ENCODE data around the gene CAPN11.
"Not testable (repeated sequence)": the region's sequence is repeated elsewhere in the genome, so short reads cannot be mapped to it uniquely, and the experiment has no call there.

Gene CAPN11

GRCh38 chr6:44178424-44179071 is 19.9 kb downstream of the CAPN11 start:
- H3K4me1 Mint-ChIP-seq (ENCODE audit: low read depth), result peaks cover 6% of the 10 kb centered on the region
- peaks cover 11% of the 10 kb centered on the region for H3K27me3 Mint-ChIP-seq (ENCODE audit: low read depth)
- no peak overlapping the region for H3K4me3 Mint-ChIP-seq
- no peak overlapping the region for H3K27ac Mint-ChIP-seq
- H3K36me3 Mint-ChIP-seq (ENCODE audit: low read depth), result no peaks in the 10 kb centered on the region
- no peaks in the 10 kb centered on the region for H3K9me3 Mint-ChIP-seq

- Mint-ChIP-seq H3K4me3 (no peak overlapping the region), H3K9me3 (no peaks in the 10 kb centered on the region), H3K36me3 (ENCODE audit: low read depth) (no peaks in the 10 kb centered on the region), H3K4me1 (ENCODE audit: low read depth) (peaks cover 6% of the 10 kb centered on the region), H3K27ac (no peak overlapping the region), H3K27me3 (ENCODE audit: low read depth) (peaks cover 7% of the 10 kb centered on the region)
Observed at GRCh38 chr6:44179072-44179536, 20.5 kb downstream of the CAPN11 start.

- Mint-ChIP-seq H3K27ac (no peak overlapping the region), H3K4me3 (no peak overlapping the region), H3K4me1 (ENCODE audit: low read depth) (peaks cover 6% of the 10 kb centered on the region), H3K27me3 (ENCODE audit: low read depth) (peaks cover 5% of the 10 kb centered on the region), H3K36me3 (ENCODE audit: low read depth) (no peaks in the 10 kb centered on the region), H3K9me3 (no peaks in the 10 kb centered on the region)
Observed at GRCh38 chr6:44179648-44180047, 21.0 kb downstream of the CAPN11 start.

GRCh38 chr6:44180406-44180805 is 21.8 kb downstream of the CAPN11 start:
- Mint-ChIP-seq H3K27me3 (ENCODE audit: low read depth) (no peaks in the 10 kb centered on the region), H3K36me3 (ENCODE audit: low read depth) (no peaks in the 10 kb centered on the region), H3K9me3 (no peaks in the 10 kb centered on the region), H3K27ac (no peak overlapping the region), H3K4me3 (no peak overlapping the region), H3K4me1 (ENCODE audit: low read depth) (peaks cover 6% of the 10 kb centered on the region)

GRCh38 chr6:44180886-44181285 is 22.3 kb downstream of the CAPN11 start:
- H3K4me1 Mint-ChIP-seq (ENCODE audit: low read depth), result peaks cover 8% of the 10 kb centered on the region
- no peak overlapping the region for H3K27ac Mint-ChIP-seq
- no peaks in the 10 kb centered on the region for H3K9me3 Mint-ChIP-seq
- H3K4me3 Mint-ChIP-seq, result no peak overlapping the region
- H3K27me3 Mint-ChIP-seq (ENCODE audit: low read depth), result no peaks in the 10 kb centered on the region
- H3K36me3 Mint-ChIP-seq (ENCODE audit: low read depth), result no peaks in the 10 kb centered on the region

- H3K9me3 Mint-ChIP-seq; H3K4me3 Mint-ChIP-seq; H3K27me3 Mint-ChIP-seq (ENCODE audit: low read depth); H3K36me3 Mint-ChIP-seq (ENCODE audit: low read depth); H3K4me1 Mint-ChIP-seq (ENCODE audit: low read depth); H3K27ac Mint-ChIP-seq: not testable (repeated sequence)
Observed at GRCh38 chr6:44181784-44182183, 23.2 kb downstream of the CAPN11 start.

- H3K27ac Mint-ChIP-seq, result no peak overlapping the region
- no peaks in the 10 kb centered on the region for H3K36me3 Mint-ChIP-seq (ENCODE audit: low read depth)
- no peak overlapping the region for H3K4me3 Mint-ChIP-seq
- peaks cover 6% of the 10 kb centered on the region for H3K4me1 Mint-ChIP-seq (ENCODE audit: low read depth)
- no peaks in the 10 kb centered on the region for H3K9me3 Mint-ChIP-seq
- no peaks in the 10 kb centered on the region for H3K27me3 Mint-ChIP-seq (ENCODE audit: low read depth)
Observed at GRCh38 chr6:44182911-44183390, 24.3 kb downstream of the CAPN11 start.

- Mint-ChIP-seq H3K4me3 (no peak overlapping the region), H3K27ac (no peak overlapping the region), H3K36me3 (ENCODE audit: low read depth) (no peaks in the 10 kb centered on the region), H3K4me1 (ENCODE audit: low read depth) (peaks cover 6% of the 10 kb centered on the region), H3K27me3 (ENCODE audit: low read depth) (no peaks in the 10 kb centered on the region), H3K9me3 (no peaks in the 10 kb centered on the region)
Observed at GRCh38 chr6:44183783-44184182, 25.2 kb downstream of the CAPN11 start.

- not testable (repeated sequence) for H3K27me3 Mint-ChIP-seq (ENCODE audit: low read depth); H3K4me3 Mint-ChIP-seq; H3K4me1 Mint-ChIP-seq (ENCODE audit: low read depth); H3K27ac Mint-ChIP-seq; H3K9me3 Mint-ChIP-seq; H3K36me3 Mint-ChIP-seq (ENCODE audit: low read depth)
Observed at GRCh38 chr6:44185356-44185755, 26.7 kb downstream of the CAPN11 start.

- H3K4me1 Mint-ChIP-seq (ENCODE audit: low read depth), result peaks cover 6% of the 10 kb centered on the region
- H3K27ac Mint-ChIP-seq, result no peak overlapping the region
- H3K9me3 Mint-ChIP-seq, result no peaks in the 10 kb centered on the region
- H3K27me3 Mint-ChIP-seq (ENCODE audit: low read depth), result no peaks in the 10 kb centered on the region
- H3K36me3 Mint-ChIP-seq (ENCODE audit: low read depth), result no peaks in the 10 kb centered on the region
- H3K4me3 Mint-ChIP-seq, result no peak overlapping the region
Observed at GRCh38 chr6:44185953-44186634, 27.5 kb downstream of the CAPN11 start.

GRCh38 chr6:44186635-44187025 is 28.0 kb downstream of the CAPN11 start:
- Mint-ChIP-seq H3K27ac (no peak overlapping the region), H3K27me3 (ENCODE audit: low read depth) (no peaks in the 10 kb centered on the region), H3K4me3 (no peak overlapping the region), H3K4me1 (ENCODE audit: low read depth) (peaks cover 6% of the 10 kb centered on the region), H3K36me3 (ENCODE audit: low read depth) (no peaks in the 10 kb centered on the region), H3K9me3 (no peaks in the 10 kb centered on the region)

- H3K9me3 Mint-ChIP-seq, result no peaks in the 10 kb centered on the region
- H3K4me1 Mint-ChIP-seq (ENCODE audit: low read depth), result peaks cover 6% of the 10 kb centered on the region
- no peak overlapping the region for H3K27ac Mint-ChIP-seq
- H3K4me3 Mint-ChIP-seq, result no peak overlapping the region
- H3K27me3 Mint-ChIP-seq (ENCODE audit: low read depth), result no peaks in the 10 kb centered on the region
- H3K36me3 Mint-ChIP-seq (ENCODE audit: low read depth), result no peaks in the 10 kb centered on the region
Observed at GRCh38 chr6:44188819-44189218, 30.2 kb downstream of the CAPN11 start.

GRCh38 chr6:44189257-44189656 is 30.6 kb downstream of the CAPN11 start:
- Mint-ChIP-seq H3K4me3 (no peak overlapping the region), H3K4me1 (ENCODE audit: low read depth) (peaks cover 6% of the 10 kb centered on the region), H3K27me3 (ENCODE audit: low read depth) (no peaks in the 10 kb centered on the region), H3K27ac (no peak overlapping the region), H3K9me3 (no peaks in the 10 kb centered on the region), H3K36me3 (ENCODE audit: low read depth) (no peaks in the 10 kb centered on the region)

GRCh38 chr6:44190715-44191114 is 32.1 kb downstream of the CAPN11 start:
- H3K4me1 Mint-ChIP-seq (ENCODE audit: low read depth), result peaks cover 6% of the 10 kb centered on the region
- H3K4me3 Mint-ChIP-seq, result no peak overlapping the region
- H3K27ac Mint-ChIP-seq, result no peak overlapping the region
- peaks cover 5% of the 10 kb centered on the region for H3K27me3 Mint-ChIP-seq (ENCODE audit: low read depth)
- no peaks in the 10 kb centered on the region for H3K36me3 Mint-ChIP-seq (ENCODE audit: low read depth)
- no peaks in the 10 kb centered on the region for H3K9me3 Mint-ChIP-seq

- H3K27ac Mint-ChIP-seq, result no peak overlapping the region
- H3K4me1 Mint-ChIP-seq (ENCODE audit: low read depth), result no peaks in the 10 kb centered on the region
- H3K4me3 Mint-ChIP-seq, result no peak overlapping the region
- H3K36me3 Mint-ChIP-seq (ENCODE audit: low read depth), result no peaks in the 10 kb centered on the region
- no peaks in the 10 kb centered on the region for H3K9me3 Mint-ChIP-seq
- H3K27me3 Mint-ChIP-seq (ENCODE audit: low read depth), result peaks cover 5% of the 10 kb centered on the region
Observed at GRCh38 chr6:44192428-44193041, 33.9 kb downstream of the CAPN11 start.

Measured in T-helper 1 cell treated with Interleukin-12 subunit alpha and Interleukin-12 subunit beta and Interleukin-4 antibody, amounts not matched to agents 30 μg/mL and 1 μg/mL, for 36 hours (primary cell).